Measurements from ENCODE around the gene ZDHHC6. TPM values are rescaled to one million over a fixed set of nuclear protein-coding genes. Genes with fewer than 3 reads are reported as not detected.
A peak's percentile ranks its signal among the peaks of the same experiment; 100 is the strongest.
"Not testable (repeated sequence)": the region's sequence is repeated elsewhere in the genome, so short reads cannot be mapped to it uniquely, and the experiment has no call there.

The ZDHHC6 gene
- total and polyA plus RNA-seq, 3 experiments from 2014 or later, result 48.3 to 56.4 (median 49.3) TPM

GRCh38 chr10:112471878-112472487 is 25.3 kb upstream of the ZDHHC6 start:
- Histone ChIP-seq H3K36me3 (ENCODE audit: insufficient read depth, low read length) (no peaks in the 10 kb centered on the region), H3K4me1 (ENCODE audit: insufficient read depth, low read length) (no peaks in the 10 kb centered on the region), H3K4me3 (ENCODE audit: low read length) (no peak overlapping the region), H3K27me3 (ENCODE audit: insufficient read depth, low read length, poor library complexity, severe bottlenecking) (no peaks in the 10 kb centered on the region), H3K27ac (ENCODE audit: low read depth, low read length) (no peak overlapping the region), H3K9me3 (ENCODE audit: low read length) (no peaks in the 10 kb centered on the region)
- peak in 2 of 5 donors; percentile 16 to 33 for DNase-seq
- CTCF ChIA-PET, result interaction anchor here (0.7 to 2.5 kb wide), 16 partner anchors 8 to 1862 kb away, joined by 3 to 10 read pairs (median 3); partner anchors contain the start of gene GPAM
- H3K9me3 Mint-ChIP-seq, result no peaks in the 10 kb centered on the region
- peaks cover 0 to 28% (median 3%) of the 10 kb centered on the region in 3 donors for H3K36me3 Mint-ChIP-seq
- no peak overlapping the region for H3K4me3 Mint-ChIP-seq
- POLR2A ChIA-PET, result no interaction called here
- peak overlapping the region in 4 of 8 donors; percentile 3 to 81 (median 56) for H3K27ac Mint-ChIP-seq
- no peaks in the 10 kb centered on the region for H3K27me3 Mint-ChIP-seq
- H3K4me1 Mint-ChIP-seq, result peaks cover 12 to 25% (median 22%) of the 10 kb centered on the region in 3 donors

DNA sequence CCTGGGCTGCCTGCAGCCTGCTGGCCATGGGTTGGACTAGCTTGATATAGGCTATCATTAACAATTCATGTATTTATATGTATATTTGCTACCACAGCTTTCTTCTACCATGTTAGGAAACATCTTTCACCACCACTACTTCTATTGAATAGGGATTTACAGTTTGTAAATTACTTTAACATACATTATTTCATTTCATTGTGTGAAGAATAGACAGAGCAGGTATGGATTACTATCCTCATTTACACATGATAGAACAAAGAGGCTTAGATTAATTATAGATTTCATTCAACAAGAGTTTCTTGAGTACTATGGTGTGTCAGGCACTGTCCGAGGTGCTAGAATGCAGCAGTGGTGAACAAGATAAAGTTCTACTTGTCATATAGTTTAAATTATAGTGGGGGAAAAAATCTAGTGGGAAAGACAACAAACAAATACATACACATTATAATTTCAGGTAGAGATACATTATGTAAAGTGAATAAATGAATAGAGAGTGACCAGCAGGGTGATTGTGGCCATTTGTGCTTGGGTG is 20.9 kb upstream of the ZDHHC6 start:
- CTCF ChIA-PET, result no interaction called here
- peaks cover 7 to 54% (median 19%) of the 10 kb centered on the region in 3 donors for H3K36me3 Mint-ChIP-seq
- peaks cover 13% of the 10 kb centered on the region for H3K36me3 ChIP-seq (ENCODE audit: insufficient read depth, low read length)
- H3K27ac Mint-ChIP-seq, result peak overlapping the region in 1 of 8 donors; percentile 26
- H3K4me1 ChIP-seq (ENCODE audit: insufficient read depth, low read length), result no peaks in the 10 kb centered on the region
- H3K4me3 ChIP-seq (ENCODE audit: low read length), result no peak overlapping the region
- DNase-seq, result no peak
- H3K4me1 Mint-ChIP-seq, result peaks cover 6 to 9% (median 7%) of the 10 kb centered on the region in 3 donors
- no peak overlapping the region for H3K27ac ChIP-seq (ENCODE audit: low read depth, low read length)
- no peaks in the 10 kb centered on the region for H3K27me3 Mint-ChIP-seq
- peaks cover 0 to 4% (median 0%) of the 10 kb centered on the region in 5 donors for H3K9me3 Mint-ChIP-seq
- H3K4me3 Mint-ChIP-seq, result no peak overlapping the region
- no peaks in the 10 kb centered on the region for H3K9me3 ChIP-seq (ENCODE audit: low read length)
- POLR2A ChIA-PET, result interaction anchor here (0.7 kb wide), 1 partner anchor 18 kb away, joined by 3 read pairs; no protein-coding TSS in a partner anchor
- no peaks in the 10 kb centered on the region for H3K27me3 ChIP-seq (ENCODE audit: insufficient read depth, low read length, poor library complexity, severe bottlenecking)

- CTCF ChIA-PET, result no interaction called here
- H3K4me1 Mint-ChIP-seq, result peaks cover 2 to 7% (median 2%) of the 10 kb centered on the region in 3 donors
- Histone ChIP-seq H3K9me3 (ENCODE audit: low read length) (no peaks in the 10 kb centered on the region), H3K27ac (ENCODE audit: low read depth, low read length) (no peak overlapping the region), H3K36me3 (ENCODE audit: insufficient read depth, low read length) (peaks cover 13% of the 10 kb centered on the region), H3K4me1 (ENCODE audit: insufficient read depth, low read length) (no peaks in the 10 kb centered on the region), H3K27me3 (ENCODE audit: insufficient read depth, low read length, poor library complexity, severe bottlenecking) (no peaks in the 10 kb centered on the region), H3K4me3 (ENCODE audit: low read length) (no peak overlapping the region)
- H3K27ac Mint-ChIP-seq, result no peak overlapping the region
- H3K9me3 Mint-ChIP-seq, result peaks cover 0 to 4% (median 0%) of the 10 kb centered on the region in 5 donors
- DNase-seq, result no peak
- H3K36me3 Mint-ChIP-seq, result peaks cover 7 to 56% (median 19%) of the 10 kb centered on the region in 3 donors
- H3K27me3 Mint-ChIP-seq, result no peaks in the 10 kb centered on the region
- H3K4me3 Mint-ChIP-seq, result no peak overlapping the region
- POLR2A ChIA-PET, result interaction anchor here (0.7 kb wide), 1 partner anchor 17 kb away, joined by 3 read pairs; no protein-coding TSS in a partner anchor
Measured at GRCh38 chr10:112466802-112467201, 20.1 kb upstream of the ZDHHC6 start.

DNA sequence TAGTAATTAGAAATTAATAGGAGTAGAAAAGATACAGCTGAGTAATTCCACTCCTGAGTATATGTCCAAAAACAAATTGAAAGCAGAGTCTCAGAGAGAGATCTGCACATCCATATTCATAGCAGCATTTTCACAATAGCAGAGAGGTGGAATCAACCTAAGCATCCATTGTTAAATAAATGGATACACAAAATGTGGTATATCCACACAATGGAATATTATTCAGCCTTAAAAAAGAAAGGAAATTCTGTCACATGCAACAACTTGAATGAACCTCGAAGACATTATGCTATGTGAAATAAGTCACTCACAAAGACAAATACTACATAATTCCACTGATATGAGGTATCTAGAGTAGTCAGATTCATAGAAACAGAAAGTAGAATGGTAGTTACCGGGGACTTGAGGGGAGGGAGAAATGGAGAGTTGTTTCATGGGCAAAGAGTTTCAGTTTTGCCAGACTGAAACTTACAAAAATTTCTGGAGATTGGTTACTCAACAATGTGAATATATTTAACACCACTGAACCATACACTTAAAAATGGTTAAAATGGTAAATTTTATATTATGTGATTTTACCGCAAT is 18.7 kb upstream of the ZDHHC6 start:
- H3K36me3 Mint-ChIP-seq, result peaks cover 7 to 62% (median 23%) of the 10 kb centered on the region in 3 donors
- H3K4me3 Mint-ChIP-seq, result no peak overlapping the region
- CTCF ChIA-PET, result interaction anchor here (1.3 kb wide), 1 partner anchor 920 kb away, joined by 3 read pairs; no protein-coding TSS in a partner anchor
- H3K9me3 Mint-ChIP-seq, result peaks cover 0 to 4% (median 0%) of the 10 kb centered on the region in 5 donors
- H3K4me1 Mint-ChIP-seq, result peaks cover 0 to 8% (median 0%) of the 10 kb centered on the region in 3 donors
- no peaks in the 10 kb centered on the region for H3K27me3 Mint-ChIP-seq
- Histone ChIP-seq H3K27ac (ENCODE audit: low read depth, low read length) (no peak overlapping the region), H3K27me3 (ENCODE audit: insufficient read depth, low read length, poor library complexity, severe bottlenecking) (no peaks in the 10 kb centered on the region), H3K9me3 (ENCODE audit: low read length) (no peaks in the 10 kb centered on the region), H3K36me3 (ENCODE audit: insufficient read depth, low read length) (peaks cover 13% of the 10 kb centered on the region), H3K4me1 (ENCODE audit: insufficient read depth, low read length) (no peaks in the 10 kb centered on the region), H3K4me3 (ENCODE audit: low read length) (no peak overlapping the region)
- H3K27ac Mint-ChIP-seq, result peak overlapping the region in 1 of 8 donors; percentile 15
- POLR2A ChIA-PET, result no interaction called here
- no peak for DNase-seq

GRCh38 chr10:112464074-112464473 is 17.4 kb upstream of the ZDHHC6 start:
- H3K27me3 ChIP-seq (ENCODE audit: insufficient read depth, low read length, poor library complexity, severe bottlenecking); POLR2A ChIA-PET; H3K4me3 Mint-ChIP-seq; DNase-seq; H3K27ac Mint-ChIP-seq; H3K4me1 Mint-ChIP-seq; H3K4me1 ChIP-seq (ENCODE audit: insufficient read depth, low read length); H3K27me3 Mint-ChIP-seq; H3K4me3 ChIP-seq (ENCODE audit: low read length); H3K27ac ChIP-seq (ENCODE audit: low read depth, low read length); H3K9me3 ChIP-seq (ENCODE audit: low read length); H3K9me3 Mint-ChIP-seq: not testable (repeated sequence)
- peaks cover 13% of the 10 kb centered on the region for H3K36me3 ChIP-seq (ENCODE audit: insufficient read depth, low read length)
- H3K36me3 Mint-ChIP-seq, result peaks cover 7 to 56% (median 20%) of the 10 kb centered on the region in 3 donors
- CTCF ChIA-PET, result interaction anchor here (0.9 to 1.3 kb wide), 2 partner anchors 12 to 921 kb away, joined by 3 read pairs; no protein-coding TSS in a partner anchor

DNA sequence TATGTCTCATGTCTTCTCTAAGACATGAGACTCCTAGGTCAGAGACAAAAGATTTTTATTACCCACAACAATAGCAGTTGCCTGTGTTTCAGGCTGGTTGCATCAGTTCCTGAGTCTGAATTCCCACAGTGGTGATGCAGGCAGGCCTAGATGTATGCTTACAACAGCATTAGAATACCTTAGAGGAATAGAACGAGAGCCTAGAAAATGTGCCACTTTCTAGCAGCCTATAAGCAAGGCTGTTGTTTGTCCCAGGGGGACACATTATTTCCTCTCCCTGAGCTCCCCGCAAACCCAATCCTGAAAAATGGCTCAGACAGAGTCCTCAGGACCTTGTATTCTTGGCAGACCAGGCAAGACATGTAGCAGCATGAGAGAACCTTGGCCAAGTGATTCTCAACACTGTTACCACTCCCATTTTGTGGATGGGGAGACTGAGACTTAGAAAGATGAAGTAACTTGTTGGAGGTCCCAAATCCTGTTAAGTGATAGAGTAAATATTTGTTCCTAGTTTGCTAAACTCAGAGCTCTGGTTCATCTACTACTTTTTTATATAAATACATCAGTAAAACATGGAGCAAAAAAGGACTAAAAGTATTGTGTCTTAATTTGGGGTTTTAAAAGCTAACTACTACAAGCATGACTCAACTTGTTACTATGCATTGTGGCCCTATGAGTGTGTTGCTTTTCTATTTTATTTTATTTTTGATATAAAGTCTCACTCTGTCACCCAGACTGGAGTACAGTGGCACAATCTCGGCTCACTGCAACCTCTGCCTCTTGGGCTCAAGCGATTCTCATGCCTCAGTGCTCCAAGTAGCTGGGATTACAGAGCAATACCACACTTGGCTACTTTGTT is 14.5 kb upstream of the ZDHHC6 start:
- ChIA-PET CTCF (interaction anchor here (0.7 kb wide), 1 partner anchor 11 kb away, joined by 3 read pairs; no protein-coding TSS in a partner anchor), POLR2A (no interaction called here)
- peaks cover 8 to 27% (median 25%) of the 10 kb centered on the region in 3 donors for H3K4me1 Mint-ChIP-seq
- H3K4me3 Mint-ChIP-seq, result no peak overlapping the region
- H3K4me1 ChIP-seq (ENCODE audit: insufficient read depth, low read length), result no peaks in the 10 kb centered on the region
- no peaks in the 10 kb centered on the region for H3K27me3 Mint-ChIP-seq
- peaks cover 7 to 47% (median 20%) of the 10 kb centered on the region in 3 donors for H3K36me3 Mint-ChIP-seq
- no peak overlapping the region for H3K4me3 ChIP-seq (ENCODE audit: low read length)
- H3K27ac Mint-ChIP-seq, result peak overlapping the region in 3 of 8 donors; percentile 25 to 83 (median 48)
- H3K9me3 ChIP-seq (ENCODE audit: low read length), result no peaks in the 10 kb centered on the region
- no peak for DNase-seq
- H3K9me3 Mint-ChIP-seq, result peaks cover 0 to 4% (median 0%) of the 10 kb centered on the region in 5 donors
- no peaks in the 10 kb centered on the region for H3K27me3 ChIP-seq (ENCODE audit: insufficient read depth, low read length, poor library complexity, severe bottlenecking)
- H3K36me3 ChIP-seq (ENCODE audit: insufficient read depth, low read length), result peaks cover 12% of the 10 kb centered on the region
- H3K27ac ChIP-seq (ENCODE audit: low read depth, low read length), result no peak overlapping the region

- Histone ChIP-seq H3K4me1 (ENCODE audit: insufficient read depth, low read length) (no peaks in the 10 kb centered on the region), H3K27me3 (ENCODE audit: insufficient read depth, low read length, poor library complexity, severe bottlenecking) (no peaks in the 10 kb centered on the region), H3K9me3 (ENCODE audit: low read length) (no peaks in the 10 kb centered on the region), H3K36me3 (ENCODE audit: insufficient read depth, low read length) (peaks cover 8% of the 10 kb centered on the region), H3K4me3 (ENCODE audit: low read length) (no peak overlapping the region), H3K27ac (ENCODE audit: low read depth, low read length) (no peak overlapping the region)
- ChIA-PET CTCF (interaction anchor here (1.3 kb wide), 1 partner anchor 13 kb away, joined by 3 read pairs; the partner anchor contains the start of genes VTI1A and ZDHHC6), POLR2A (no interaction called here)
- peaks cover 4 to 40% (median 15%) of the 10 kb centered on the region in 3 donors for H3K36me3 Mint-ChIP-seq
- H3K4me1 Mint-ChIP-seq, result peaks cover 11 to 32% (median 30%) of the 10 kb centered on the region in 3 donors
- peaks cover 0 to 4% (median 0%) of the 10 kb centered on the region in 5 donors for H3K9me3 Mint-ChIP-seq
- H3K27ac Mint-ChIP-seq, result no peak overlapping the region
- DNase-seq, result no peak
- H3K27me3 Mint-ChIP-seq, result no peaks in the 10 kb centered on the region
- H3K4me3 Mint-ChIP-seq, result no peak overlapping the region
Measured at GRCh38 chr10:112460366-112460765, 13.7 kb upstream of the ZDHHC6 start.

Measured in CD8-positive, alpha-beta memory T cell (primary cell).